GM12875 (cell line): ENCODE results near the gene ACAP3.

Source experiments
- H3K4me3 ChIP-seq: one replicate; pipeline ENCODE4 v1.5.1; 2011; ENCODE audit warnings: low read depth, low read length, control low read depth
- CTCF ChIP-seq: IDR thresholded peaks from 2 replicates; pipeline ENCODE4 v1.5.1; 2011; ENCODE audit warnings: low read depth, mild to moderate bottlenecking, control low read depth, inconsistent platforms, low read length, moderate library complexity, borderline replicate concordance; ENCODE audit not compliant: insufficient read depth

The ACAP3 gene

GRCh38 chr1:1291023-1291528, 16.7 kb downstream of the ACAP3 start:
- no peak overlapping the region for H3K4me3 ChIP-seq
- TF ChIP-seq CTCF: no peak

GRCh38 chr1:1290238-1290731, 17.4 kb downstream of the ACAP3 start:
- TF ChIP-seq CTCF: peak; percentile 55
- H3K4me3 ChIP-seq: no peak overlapping the region

GRCh38 chr1:1287288-1288110, 20.2 kb downstream of the ACAP3 start:
- H3K4me3 ChIP-seq: no peak overlapping the region

GRCh38 chr1:1286313-1287261, 21.1 kb downstream of the ACAP3 start:
- H3K4me3 ChIP-seq: no peak overlapping the region
- TF ChIP-seq CTCF: no peak

More at GRCh38 chr1:1287288-1288110, 20.2 kb downstream of the ACAP3 start:
- TF ChIP-seq CTCF: no peak

- no peak for TF ChIP-seq CTCF
- H3K4me3 ChIP-seq: no peak overlapping the region
Observed at GRCh38 chr1:1285611-1286311, 22.0 kb downstream of the ACAP3 start.

GRCh38 chr1:1285102-1285571, 22.6 kb downstream of the ACAP3 start:
- H3K4me3 ChIP-seq: no peak overlapping the region
- no peak for TF ChIP-seq CTCF
